Neural progenitor cell (in vitro differentiated cells): ENCODE measurements around the gene RREB1. TPM values are rescaled to one million over a fixed set of nuclear protein-coding genes. Genes with fewer than 3 reads are reported as not detected.

Experiments
- DNase-seq: peaks from one replicate; pipeline ENCODE4 v3.0.0-alpha.2; 2016; ENCODE audit warnings: low spot score
- H2AFZ ChIP-seq: fragments of 200-600 bp; sonication (generic); replicated peaks from 2 replicates; pipeline ENCODE4 v1.6.1; 2016; ENCODE audit warnings: antibody characterized with exemption
- H3F3A ChIP-seq: fragments of 200-600 bp; sonication (generic); 2 replicates; pipeline ENCODE4 v1.6.1; 2016; ENCODE audit warnings: antibody characterized with exemption, low read depth
- H3K27ac ChIP-seq: fragments of 200-600 bp; sonication (generic); 2 replicates; pipeline ENCODE4 v1.5.1; 2016; ENCODE audit warnings: mild to moderate bottlenecking
- H3K27me3 ChIP-seq: fragments of 200-600 bp; sonication (generic); 2 replicates; pipeline ENCODE4 v1.6.1; 2016; ENCODE audit warnings: mild to moderate bottlenecking, moderate library complexity
- H3K36me3 ChIP-seq: fragments of 200-600 bp; sonication (generic); 2 replicates; pipeline ENCODE4 v1.5.1; 2016
- H3K4me1 ChIP-seq: fragments of 200-600 bp; sonication (generic); 2 replicates; pipeline ENCODE4 v1.6.1; 2016; ENCODE audit warnings: mixed run types
- H3K4me2 ChIP-seq: fragments of 200-600 bp; sonication (generic); 2 replicates; pipeline ENCODE4 v1.6.1; 2016
- H3K4me3 ChIP-seq: fragments of 200-600 bp; sonication (generic); 2 replicates; pipeline ENCODE4 v1.5.1; 2016
- H3K79me2 ChIP-seq: fragments of 200-600 bp; sonication (generic); 2 replicates; pipeline ENCODE4 v1.6.1; 2016; ENCODE audit warnings: low read depth
- H3K9ac ChIP-seq: fragments of 200-600 bp; sonication (generic); 2 replicates; pipeline ENCODE4 v1.6.1; 2016
- H3K9me3 ChIP-seq: fragments of 200-600 bp; sonication (generic); 2 replicates; pipeline ENCODE4 v1.5.1; 2016; ENCODE audit warnings: low read depth
- H4K20me1 ChIP-seq: fragments of 200-600 bp; sonication (generic); 2 replicates; pipeline ENCODE4 v1.6.1; 2016; ENCODE audit warnings: low read depth
- H3K27ac Mint-ChIP-seq: 3 replicates; pipeline ENCODE4 v1.8.0; 2021; ENCODE audit warnings: mixed read lengths
- H3K27me3 Mint-ChIP-seq: 2 replicates; pipeline ENCODE4 v1.8.0; 2022; ENCODE audit warnings: low read depth, mild to moderate bottlenecking, inconsistent platforms, moderate library complexity, mixed read lengths; ENCODE audit not compliant: insufficient read depth
- H3K36me3 Mint-ChIP-seq: 3 replicates; pipeline ENCODE4 v1.8.0; 2021; ENCODE audit warnings: mixed read lengths
- H3K4me1 Mint-ChIP-seq: 3 replicates; pipeline ENCODE4 v1.8.0; 2021; ENCODE audit warnings: mixed read lengths
- H3K4me3 Mint-ChIP-seq: 3 replicates; pipeline ENCODE4 v1.8.0; 2021; ENCODE audit warnings: mild to moderate bottlenecking, moderate library complexity, mixed read lengths
- H3K9me3 Mint-ChIP-seq: 3 replicates; pipeline ENCODE4 v1.8.0; 2020; ENCODE audit warnings: mixed read lengths
- EZH2 ChIP-seq: fragments of 200-600 bp; sonication (generic); IDR thresholded peaks from 2 replicates; pipeline ENCODE4 v1.6.1; 2017; ENCODE audit warnings: antibody characterized with exemption, mild to moderate bottlenecking, moderate library complexity
- EZH2phosphoT487 ChIP-seq: fragments of 200-600 bp; sonication (generic); IDR thresholded peaks from 2 replicates; pipeline ENCODE4 v1.6.1; 2017; ENCODE audit warnings: antibody characterized with exemption
- total RNA-seq: library from RNA; depleted of rRNA; stranded (reverse); fragments of >200 nt; gene quantifications from 2 replicates; pipeline ENCODE4 v1.2.3, GENCODE V29; 2015; ENCODE audit warnings: low replicate concordance
- TF ChIP-seq, protein P1 (sequence below): fragments of 200-600 bp; sonication (generic); IDR thresholded peaks from 2 replicates; pipeline ENCODE4 v1.5.1; 2017; ENCODE audit warnings: antibody characterized with exemption, mild to moderate bottlenecking

The RREB1 gene
- total RNA-seq, 1 donor from 2014 or later, result 12.1 TPM

GRCh38 chr6:7142228-7142801 lies 34.6 kb downstream of the RREB1 start:
- no peak overlapping the region for H3K27ac Mint-ChIP-seq
- H3K4me3 Mint-ChIP-seq, result peak overlapping the region; percentile 65
- no peak overlapping the region for H3K4me2 ChIP-seq

GRCh38 chr6:7142918-7143475 lies 35.2 kb downstream of the RREB1 start:
- Histone ChIP-seq H3K9ac (no peak overlapping the region), H3K4me1 (peaks cover 68% of the 10 kb centered on the region), H4K20me1 (peaks cover 35% of the 10 kb centered on the region)

More at GRCh38 chr6:7142228-7142801, 34.6 kb downstream of the RREB1 start:
- H3K36me3 ChIP-seq, result no peaks in the 10 kb centered on the region
- H3K27me3 ChIP-seq, result peaks cover 9% of the 10 kb centered on the region
- H3K4me1 Mint-ChIP-seq, result peaks cover 65% of the 10 kb centered on the region
- H3K36me3 Mint-ChIP-seq, result no peaks in the 10 kb centered on the region
- no peak overlapping the region for H3K9ac ChIP-seq
- H3K27ac ChIP-seq, result no peak overlapping the region
- peaks cover 8% of the 10 kb centered on the region for H3K27me3 Mint-ChIP-seq
- DNase-seq, result no peak
- peaks cover 31% of the 10 kb centered on the region for H3F3A ChIP-seq
- H4K20me1 ChIP-seq, result peaks cover 40% of the 10 kb centered on the region
- no peak overlapping the region for H2AFZ ChIP-seq
- no peaks in the 10 kb centered on the region for H3K9me3 Mint-ChIP-seq
- H3K9me3 ChIP-seq, result no peaks in the 10 kb centered on the region
- H3K4me3 ChIP-seq, result no peak overlapping the region
- TF ChIP-seq EZH2phosphoT487 (no peak), EZH2 (no peak)
- TF ChIP-seq, protein P1, sequence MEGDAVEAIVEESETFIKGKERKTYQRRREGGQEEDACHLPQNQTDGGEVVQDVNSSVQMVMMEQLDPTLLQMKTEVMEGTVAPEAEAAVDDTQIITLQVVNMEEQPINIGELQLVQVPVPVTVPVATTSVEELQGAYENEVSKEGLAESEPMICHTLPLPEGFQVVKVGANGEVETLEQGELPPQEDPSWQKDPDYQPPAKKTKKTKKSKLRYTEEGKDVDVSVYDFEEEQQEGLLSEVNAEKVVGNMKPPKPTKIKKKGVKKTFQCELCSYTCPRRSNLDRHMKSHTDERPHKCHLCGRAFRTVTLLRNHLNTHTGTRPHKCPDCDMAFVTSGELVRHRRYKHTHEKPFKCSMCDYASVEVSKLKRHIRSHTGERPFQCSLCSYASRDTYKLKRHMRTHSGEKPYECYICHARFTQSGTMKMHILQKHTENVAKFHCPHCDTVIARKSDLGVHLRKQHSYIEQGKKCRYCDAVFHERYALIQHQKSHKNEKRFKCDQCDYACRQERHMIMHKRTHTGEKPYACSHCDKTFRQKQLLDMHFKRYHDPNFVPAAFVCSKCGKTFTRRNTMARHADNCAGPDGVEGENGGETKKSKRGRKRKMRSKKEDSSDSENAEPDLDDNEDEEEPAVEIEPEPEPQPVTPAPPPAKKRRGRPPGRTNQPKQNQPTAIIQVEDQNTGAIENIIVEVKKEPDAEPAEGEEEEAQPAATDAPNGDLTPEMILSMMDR, result no peak
- H3K79me2 ChIP-seq, result peaks cover 50% of the 10 kb centered on the region
- H3K4me1 ChIP-seq, result peaks cover 69% of the 10 kb centered on the region

DNA sequence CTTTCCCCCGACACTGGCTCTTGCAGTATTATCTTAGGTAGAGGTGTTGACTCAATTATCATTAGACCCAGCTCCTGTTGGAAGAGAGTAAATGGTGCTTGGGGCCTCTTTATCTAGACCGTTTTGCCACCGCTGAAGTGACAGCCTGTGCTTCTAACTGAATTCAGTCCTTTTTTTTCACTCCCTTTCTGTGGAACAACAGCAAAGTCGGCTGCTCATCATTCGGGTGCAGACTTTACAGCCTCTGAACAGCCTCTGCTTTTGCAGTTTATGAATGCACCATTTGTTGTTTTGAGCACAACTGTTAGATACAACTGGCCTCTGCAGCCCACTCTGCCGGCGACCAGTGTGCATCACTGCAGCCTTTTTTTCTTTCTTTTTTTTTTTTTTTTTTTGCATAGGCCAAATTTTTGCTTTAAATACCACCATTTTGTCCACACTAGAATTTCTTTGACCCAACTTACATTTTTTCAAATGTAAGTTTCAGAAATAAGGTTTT lies 35.8 kb downstream of the RREB1 start:
- H3K27me3 ChIP-seq, result peaks cover 9% of the 10 kb centered on the region
- peaks cover 54% of the 10 kb centered on the region for H3K79me2 ChIP-seq
- H3K36me3 ChIP-seq, result no peaks in the 10 kb centered on the region
- H3K9me3 ChIP-seq, result no peaks in the 10 kb centered on the region
- H4K20me1 ChIP-seq, result peaks cover 30% of the 10 kb centered on the region
- Mint-ChIP-seq H3K4me3 (no peak overlapping the region), H3K4me1 (peaks cover 61% of the 10 kb centered on the region), H3K36me3 (no peaks in the 10 kb centered on the region), H3K27ac (no peak overlapping the region), H3K9me3 (no peaks in the 10 kb centered on the region), H3K27me3 (peaks cover 6% of the 10 kb centered on the region)
- no peak overlapping the region for H3K27ac ChIP-seq
- H2AFZ ChIP-seq, result no peak overlapping the region
- no peak overlapping the region for H3K4me3 ChIP-seq
- TF ChIP-seq EZH2phosphoT487, result no peak
- TF ChIP-seq, protein P1, result peak; percentile 7
- no peak for TF ChIP-seq EZH2
- peaks cover 30% of the 10 kb centered on the region for H3F3A ChIP-seq
- H3K4me1 ChIP-seq, result peaks cover 68% of the 10 kb centered on the region
- H3K4me2 ChIP-seq, result no peak overlapping the region
- H3K9ac ChIP-seq, result no peak overlapping the region
- DNase-seq, result no peak

More at GRCh38 chr6:7142918-7143475, 35.2 kb downstream of the RREB1 start:
- H3K4me3 ChIP-seq, result no peak overlapping the region
- no peaks in the 10 kb centered on the region for H3K9me3 Mint-ChIP-seq
- H3K4me3 Mint-ChIP-seq, result peak overlapping the region; percentile 65
- no peak overlapping the region for H3K4me2 ChIP-seq
- TF ChIP-seq, protein P1, result no peak
- TF ChIP-seq EZH2phosphoT487, result no peak
- no peak for TF ChIP-seq EZH2
- DNase-seq, result no peak
- H2AFZ ChIP-seq, result no peak overlapping the region
- H3K4me1 Mint-ChIP-seq, result peaks cover 65% of the 10 kb centered on the region
- H3K36me3 Mint-ChIP-seq, result no peaks in the 10 kb centered on the region
- H3F3A ChIP-seq, result peaks cover 33% of the 10 kb centered on the region
- H3K27ac ChIP-seq, result no peak overlapping the region
- H3K79me2 ChIP-seq, result peaks cover 52% of the 10 kb centered on the region
- no peak overlapping the region for H3K27ac Mint-ChIP-seq
- no peaks in the 10 kb centered on the region for H3K9me3 ChIP-seq
- no peaks in the 10 kb centered on the region for H3K36me3 ChIP-seq
- H3K27me3 ChIP-seq, result peaks cover 9% of the 10 kb centered on the region
- peaks cover 6% of the 10 kb centered on the region for H3K27me3 Mint-ChIP-seq
